A549 (cell line): ENCODE results near the gene CDC42SE2. TPM values are rescaled to one million over a fixed set of nuclear protein-coding genes. Genes with fewer than 3 reads are reported as not detected.

Experiments used
- ATAC-seq, 2 experiments: fragments of 200-7000 bp in 1 of 2; fragments of >200 bp in 1 of 2; cut with Nextera tagmentation in 1 of 2; cut with Tn5 transposase in 1 of 2; 3 replicates each; pipeline versions ENCODE4 v1.8.0 to v1.9.1; 2018 to 2020; ENCODE audit warnings: mild to moderate bottlenecking in 1 of 2, moderate library complexity in 1 of 2
- CTCF ChIA-PET: fragments of 300-600 bp; sonication (Branson Sonifier 250); formaldehyde crosslinking; extraction: SDS; loops from one replicate; lab custom pipeline; 2021; ENCODE audit warnings: antibody characterized with exemption, inconsistent platforms; lab: Yijun Ruan, JAX
- POLR2A ChIA-PET: fragments of 350-600 bp; formaldehyde crosslinking; extraction: SDS; loops from one replicate; lab custom pipeline; 2021; ENCODE audit warnings: antibody characterized with exemption, inconsistent platforms; lab: Yijun Ruan, JAX
- DNase-seq, 2 experiments: peaks; one replicate each; pipeline versions ENCODE4 v3.0.0 to v3.0.0-alpha.2; 2011 to 2016; ENCODE audit warnings: low read depth in 1 of 2, low spot score in 1 of 2
- FAIRE-seq: peaks from 2 replicates; lab custom pipeline; 2011; peaks lifted over from hg19 to GRCh38; lab: Jason Lieb, UNC
- H3K27ac ChIP-seq, 2 experiments: fragments of >200 bp; sonication (Bioruptor Twin); formaldehyde crosslinking; 3 replicates each; pipeline ENCODE4 v1.5.1; 2016 to 2017
- H3K4me1 ChIP-seq: fragments of >200 bp; sonication (Bioruptor Twin); formaldehyde crosslinking; 3 replicates; pipeline ENCODE4 v1.6.1; 2016
- H3K4me2 ChIP-seq: fragments of >200 bp; sonication (Bioruptor Twin); formaldehyde crosslinking; 3 replicates; pipeline ENCODE4 v1.6.1; 2016
- H3K4me3 ChIP-seq: fragments of >200 bp; sonication (Bioruptor Twin); formaldehyde crosslinking; 3 replicates; pipeline ENCODE4 v1.5.1; 2016
- H3K9me3 ChIP-seq: fragments of >200 bp; sonication (Bioruptor Twin); formaldehyde crosslinking; 3 replicates; pipeline ENCODE4 v1.6.1; 2016
- BHLHE40 ChIP-seq: IDR thresholded peaks from 2 replicates; pipeline ENCODE4 v1.6.1; 2012; ENCODE audit warnings: low read depth, low read length, inconsistent platforms
- CBX2 ChIP-seq: fragments of 200-600 bp; sonication (generic); IDR thresholded peaks from 2 replicates; pipeline ENCODE4 v1.6.1; 2016; ENCODE audit warnings: low read depth, mild to moderate bottlenecking, borderline replicate concordance
- CEBPB ChIP-seq, 2 experiments: fragments of >200 bp in 1 of 2; sonication (Bioruptor Twin) in 1 of 2; formaldehyde crosslinking in 1 of 2; IDR thresholded peaks; 2 replicates each; pipeline ENCODE4 v1.6.1; 2012 to 2016
- FOSB ChIP-seq: fragments of 250-450 bp; sonication (Bioruptor Pico); IDR thresholded peaks from 2 replicates; pipeline ENCODE4 v1.5.0; 2020; ENCODE audit warnings: mild to moderate bottlenecking, moderate library complexity
- FOSL2 ChIP-seq, 2 experiments: fragments of 450-650 bp in 1 of 2; fragments of >200 bp in 1 of 2; sonication (Bioruptor Twin) in 1 of 2; formaldehyde crosslinking; IDR thresholded peaks; 2 replicates each; pipeline versions ENCODE4 v1.5.0 to v1.6.1; 2016 to 2020; ENCODE audit warnings: mild to moderate bottlenecking in 1 of 2, moderate library complexity in 1 of 2
- FOXS1 ChIP-seq: fragments of 250-450 bp; sonication (Bioruptor Pico); IDR thresholded peaks from 2 replicates; pipeline ENCODE4 v1.5.0; 2020; ENCODE audit warnings: mild to moderate bottlenecking, moderate library complexity
- GATA3 ChIP-seq: IDR thresholded peaks from 2 replicates; pipeline ENCODE4 v1.6.1; 2012; ENCODE audit warnings: borderline replicate concordance
- HOXB13 ChIP-seq: fragments of 250-450 bp; sonication (Bioruptor Pico); IDR thresholded peaks from 2 replicates; pipeline ENCODE4 v1.5.0; 2020; ENCODE audit warnings: low read depth, mild to moderate bottlenecking, moderate library complexity
- HOXB5 ChIP-seq: fragments of 250-450 bp; sonication (Bioruptor Pico); IDR thresholded peaks from 2 replicates; pipeline ENCODE4 v1.5.0; 2020; ENCODE audit warnings: mild to moderate bottlenecking, moderate library complexity
- JUN ChIP-seq, 2 experiments: fragments of >200 bp; sonication (Bioruptor Twin); formaldehyde crosslinking; IDR thresholded peaks; 2 replicates in 1 of 2; 3 replicates in 1 of 2; pipeline ENCODE4 v1.6.1; 2016 to 2017
- KDM1A ChIP-seq: fragments of 200-600 bp; sonication (generic); IDR thresholded peaks from 2 replicates; pipeline ENCODE4 v1.6.1; 2016; ENCODE audit warnings: low read depth, mild to moderate bottlenecking
- MYC ChIP-seq: IDR thresholded peaks from 2 replicates; pipeline ENCODE4 v1.6.1; 2012; ENCODE audit warnings: mild to moderate bottlenecking, inconsistent platforms, low read length, improper control_type of control experiment, borderline replicate concordance
- POLR2AphosphoS2 ChIP-seq: conservative IDR thresholded peaks from 2 replicates; pipeline ENCODE4 v1.6.1; 2012; ENCODE audit warnings: low read length, improper control_type of control experiment, inconsistent platforms
- RAD21 ChIP-seq, 2 experiments: fragments of >200 bp in 1 of 2; sonication (Bioruptor Twin) in 1 of 2; formaldehyde crosslinking in 1 of 2; IDR thresholded peaks in 1 of 2; conservative IDR thresholded peaks in 1 of 2; 2 replicates in 1 of 2; 3 replicates in 1 of 2; pipeline ENCODE4 v1.6.1; 2012 to 2018; ENCODE audit warnings: inconsistent platforms in 1 of 2
- RARB ChIP-seq: fragments of 250-450 bp; sonication (Bioruptor Pico); IDR thresholded peaks from 2 replicates; pipeline ENCODE4 v1.8.0; 2021; ENCODE audit warnings: mild to moderate bottlenecking, moderate library complexity
- SMC3 ChIP-seq: fragments of >200 bp; sonication (Bioruptor Twin); formaldehyde crosslinking; IDR thresholded peaks from 3 replicates; pipeline ENCODE4 v1.6.1; 2018; ENCODE audit warnings: inconsistent platforms
- ZSCAN20 ChIP-seq: fragments of 250-450 bp; sonication (Bioruptor Pico); IDR thresholded peaks from 2 replicates; pipeline ENCODE4 v1.8.0; 2022; ENCODE audit warnings: mild to moderate bottlenecking, moderate library complexity
- WGBS: methylation state at CpG from one replicate; pipeline ENCODE4 v1.1.6; 2017; ENCODE audit errors: missing lambda C conversion rate; 5-methylcytosine and 5-hydroxymethylcytosine counted together
- polyA plus RNA-seq, 4 experiments: library from polyadenylated mRNA; depleted of rRNA in 3 of 4; stranded (reverse); fragments of >200 nt; fragmentation: RNase III in 1 of 4; extraction: RNeasy Plus Mini Kit Qiagen cat#74134 plus additional on column Dnase treatment in 1 of 4; gene quantifications; 2 replicates in 3 of 4; 3 replicates in 1 of 4; pipeline ENCODE4 v1.2.3, GENCODE V29; 2011 to 2017
- TF ChIP-seq, protein P1 (sequence below): fragments of >200 bp; sonication (Bioruptor Twin); formaldehyde crosslinking; IDR thresholded peaks from 3 replicates; pipeline ENCODE4 v1.5.1; 2016
- TF ChIP-seq, protein P2 (sequence below): fragments of 250-450 bp; sonication (Bioruptor Pico); IDR thresholded peaks from 2 replicates; pipeline ENCODE4 v1.5.0; 2020; ENCODE audit warnings: low read depth, mild to moderate bottlenecking, moderate library complexity
- TF ChIP-seq, protein P3 (sequence below): fragments of 200-600 bp; sonication (generic); IDR thresholded peaks from 2 replicates; pipeline ENCODE4 v1.6.1; 2016; ENCODE audit warnings: antibody characterized with exemption, mild to moderate bottlenecking, moderate library complexity
- TF ChIP-seq, protein P4 (sequence below): IDR thresholded peaks from 2 replicates; pipeline ENCODE4 v1.6.1; 2012; ENCODE audit warnings: low read depth, borderline replicate concordance
- TF ChIP-seq, protein P5 (sequence below): IDR thresholded peaks from 2 replicates; pipeline ENCODE4 v1.6.1; 2012

CDC42SE2 gene
- polyA plus RNA-seq, 2 of the 4 experiments (the other 2 are of a cell fraction) = 25.8 to 66.4 TPM

DNA sequence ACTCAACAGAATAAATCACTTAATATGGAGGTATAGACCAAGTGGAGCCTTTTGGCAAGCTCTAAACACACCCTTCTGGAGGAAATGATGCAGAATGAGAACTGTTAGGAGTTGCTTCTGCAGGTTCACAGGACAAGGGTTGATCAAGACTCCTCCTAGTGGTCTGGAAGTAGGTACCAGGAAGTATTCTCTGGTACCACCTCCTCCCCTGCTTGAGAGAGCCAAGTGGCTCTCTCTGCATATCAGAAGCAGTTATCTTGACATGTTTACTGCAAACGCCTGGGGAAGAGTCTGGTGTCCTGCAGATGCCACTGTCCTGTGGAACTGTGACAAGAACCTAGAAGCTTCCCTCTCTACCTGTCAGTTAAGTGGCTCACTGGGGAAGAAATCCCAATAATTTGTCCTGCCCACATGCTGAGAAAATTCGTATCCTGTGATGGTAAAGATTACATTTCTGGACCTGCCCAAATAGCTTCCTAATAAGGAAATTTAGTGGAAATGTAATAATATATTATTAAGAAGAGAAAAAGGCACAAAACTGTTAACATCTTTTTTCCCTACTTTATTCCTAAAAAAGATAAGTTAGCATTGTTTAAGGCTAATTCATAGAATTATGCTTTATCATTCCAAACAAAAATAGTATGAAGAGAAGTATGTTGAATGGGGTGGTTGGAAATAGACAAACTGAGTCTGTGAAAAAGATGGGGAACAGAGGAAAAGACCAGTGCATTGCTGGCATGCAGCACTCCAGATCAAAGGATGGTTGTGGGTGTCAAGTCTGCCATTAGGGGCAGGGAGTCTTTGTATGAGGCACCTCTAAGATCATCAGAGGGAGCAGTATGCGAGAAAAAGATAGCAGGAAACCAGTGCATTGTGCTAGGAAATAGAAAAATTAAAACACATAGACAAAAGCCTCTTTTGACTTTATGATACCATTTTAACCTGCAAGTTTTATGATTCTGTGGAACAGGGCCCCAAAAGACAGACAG is 118.8 kb downstream of the CDC42SE2 start:
- Histone ChIP-seq H3K4me3 (no peak overlapping the region), H3K4me1 (peaks cover 44% of the 10 kb centered on the region), H3K9me3 (no peaks in the 10 kb centered on the region), H3K4me2 (no peak overlapping the region), H3K27ac (0 out of 6 replicates have a peak overlapping the region, but pooled peaks of 1 of the 2 experiments have one; percentile 16)
- CTCF ChIA-PET = interaction anchor here (0.5 to 4.5 kb wide), 22 partner anchors 9 to 511 kb away, joined by 3 to 19 read pairs (median 4); no protein-coding TSS in a partner anchor
- 55% methylated on average over 3 of the region's 3 CpGs for WGBS
- POLR2A ChIA-PET = interaction anchor here (1.0 kb wide), 2 partner anchors 119 to 217 kb away, joined by 3 read pairs; partner anchors contain the start of gene CDC42SE2
- FAIRE-seq (no peak), DNase-seq (peak; percentile 70 to 85), ATAC-seq (peak; percentile 89 to 90)
- TF ChIP-seq JUN (IDR thresholded peaks at IDR 0.05) (no peak), FOSB (no peak), HOXB5 (CRISPR knock-in tag) (no peak), GATA3 (no peak), RAD21 (conservative IDR thresholded peaks at IDR 0.05 in 1 of 2, IDR thresholded peaks at IDR 0.05 in 1 of 2) (peak; percentile 69 to 87), SMC3 (peak; percentile 68)
- TF ChIP-seq, protein P1, sequence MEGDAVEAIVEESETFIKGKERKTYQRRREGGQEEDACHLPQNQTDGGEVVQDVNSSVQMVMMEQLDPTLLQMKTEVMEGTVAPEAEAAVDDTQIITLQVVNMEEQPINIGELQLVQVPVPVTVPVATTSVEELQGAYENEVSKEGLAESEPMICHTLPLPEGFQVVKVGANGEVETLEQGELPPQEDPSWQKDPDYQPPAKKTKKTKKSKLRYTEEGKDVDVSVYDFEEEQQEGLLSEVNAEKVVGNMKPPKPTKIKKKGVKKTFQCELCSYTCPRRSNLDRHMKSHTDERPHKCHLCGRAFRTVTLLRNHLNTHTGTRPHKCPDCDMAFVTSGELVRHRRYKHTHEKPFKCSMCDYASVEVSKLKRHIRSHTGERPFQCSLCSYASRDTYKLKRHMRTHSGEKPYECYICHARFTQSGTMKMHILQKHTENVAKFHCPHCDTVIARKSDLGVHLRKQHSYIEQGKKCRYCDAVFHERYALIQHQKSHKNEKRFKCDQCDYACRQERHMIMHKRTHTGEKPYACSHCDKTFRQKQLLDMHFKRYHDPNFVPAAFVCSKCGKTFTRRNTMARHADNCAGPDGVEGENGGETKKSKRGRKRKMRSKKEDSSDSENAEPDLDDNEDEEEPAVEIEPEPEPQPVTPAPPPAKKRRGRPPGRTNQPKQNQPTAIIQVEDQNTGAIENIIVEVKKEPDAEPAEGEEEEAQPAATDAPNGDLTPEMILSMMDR = peak; percentile 60
- TF ChIP-seq, protein P2, sequence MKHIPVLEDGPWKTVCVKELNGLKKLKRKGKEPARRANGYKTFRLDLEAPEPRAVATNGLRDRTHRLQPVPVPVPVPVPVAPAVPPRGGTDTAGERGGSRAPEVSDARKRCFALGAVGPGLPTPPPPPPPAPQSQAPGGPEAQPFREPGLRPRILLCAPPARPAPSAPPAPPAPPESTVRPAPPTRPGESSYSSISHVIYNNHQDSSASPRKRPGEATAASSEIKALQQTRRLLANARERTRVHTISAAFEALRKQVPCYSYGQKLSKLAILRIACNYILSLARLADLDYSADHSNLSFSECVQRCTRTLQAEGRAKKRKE (CRISPR knock-in tag) = no peak

DNA sequence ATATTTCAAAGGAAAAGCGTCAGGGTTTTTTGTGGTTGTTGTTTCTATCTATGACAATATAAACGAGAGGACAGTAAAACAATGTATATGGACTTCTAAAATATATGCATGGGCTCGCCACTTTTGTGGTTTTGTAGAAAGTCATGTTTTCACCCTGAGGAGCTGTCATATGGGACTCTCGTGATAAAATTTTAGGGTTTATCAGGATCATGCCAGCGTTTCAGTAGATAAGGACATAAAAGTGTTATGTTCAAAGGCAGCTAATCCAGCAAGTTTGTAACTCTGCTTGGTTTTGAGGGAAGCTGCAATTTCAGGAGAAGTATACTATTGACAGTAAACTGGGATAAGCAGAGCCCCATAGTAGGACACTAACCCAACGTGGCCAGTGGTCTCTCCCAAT is 120.3 kb downstream of the CDC42SE2 start:
- TF ChIP-seq CEBPB (IDR thresholded peaks at IDR 0.05) = no peak
- TF ChIP-seq RARB = no peak
- no peak for TF ChIP-seq BHLHE40
- TF ChIP-seq HOXB13 (CRISPR knock-in tag) = no peak
- no peak for TF ChIP-seq FOSL2 (IDR thresholded peaks at IDR 0.05)
- no peak for TF ChIP-seq FOSL2 (CRISPR knock-in tag; IDR thresholded peaks at IDR 0.05)
- FAIRE-seq (no peak), ATAC-seq (no peak), DNase-seq (no peak)
- ChIA-PET CTCF (interaction anchor here (0.7 to 4.5 kb wide), 2 partner anchors 12 to 119 kb away, joined by 3 to 19 read pairs; no protein-coding TSS in a partner anchor), POLR2A (no interaction called here)
- no peak overlapping the region for H3K27ac ChIP-seq
- 92% methylated on average over 6 of the region's 6 CpGs for WGBS
- no peak overlapping the region for H3K4me3 ChIP-seq
- H3K4me2 ChIP-seq = no peak overlapping the region
- peaks cover 29% of the 10 kb centered on the region for H3K4me1 ChIP-seq
- H3K9me3 ChIP-seq = no peaks in the 10 kb centered on the region

DNA sequence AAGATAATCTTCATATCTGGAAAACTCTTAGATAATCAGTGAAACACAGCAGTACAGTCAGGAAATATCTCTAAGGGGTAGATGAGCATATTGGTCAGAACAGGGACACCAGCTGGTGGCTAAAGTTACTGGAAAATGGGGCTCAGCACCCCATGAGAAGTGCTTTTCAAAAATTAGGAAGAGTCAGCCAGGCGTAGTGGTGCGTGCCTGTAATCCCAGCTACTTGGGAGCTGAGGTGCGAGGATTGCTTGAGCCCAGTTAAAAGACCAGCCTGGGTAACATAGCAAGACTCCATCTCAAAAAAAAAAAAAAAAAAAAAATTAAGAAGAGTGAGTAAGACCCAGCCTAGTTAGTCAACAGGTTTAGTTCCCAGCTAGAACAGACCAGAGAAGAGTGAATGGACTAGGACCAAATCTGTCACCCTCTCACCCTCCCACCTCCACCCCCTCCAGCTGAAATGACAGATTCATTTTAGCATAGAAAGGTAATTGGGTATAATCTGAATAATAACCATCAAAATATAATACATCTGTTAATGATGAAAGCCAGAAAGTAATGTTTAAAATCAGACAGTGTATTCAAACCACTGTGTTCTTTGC is 120.9 kb downstream of the CDC42SE2 start:
- FAIRE-seq (no peak), DNase-seq (no peak), ATAC-seq (no peak)
- ChIA-PET CTCF (interaction anchor here (0.7 to 4.5 kb wide), 3 partner anchors 119 to 259 kb away, joined by 3 to 19 read pairs (median 3); partner anchors contain the start of gene HINT1), POLR2A (no interaction called here)
- Histone ChIP-seq H3K4me3 (no peak overlapping the region), H3K4me2 (no peak overlapping the region), H3K4me1 (peaks cover 24% of the 10 kb centered on the region), H3K27ac (no peak overlapping the region), H3K9me3 (no peaks in the 10 kb centered on the region)
- 100% methylated on average over 3 of the region's 3 CpGs for WGBS
- TF ChIP-seq, protein P3, sequence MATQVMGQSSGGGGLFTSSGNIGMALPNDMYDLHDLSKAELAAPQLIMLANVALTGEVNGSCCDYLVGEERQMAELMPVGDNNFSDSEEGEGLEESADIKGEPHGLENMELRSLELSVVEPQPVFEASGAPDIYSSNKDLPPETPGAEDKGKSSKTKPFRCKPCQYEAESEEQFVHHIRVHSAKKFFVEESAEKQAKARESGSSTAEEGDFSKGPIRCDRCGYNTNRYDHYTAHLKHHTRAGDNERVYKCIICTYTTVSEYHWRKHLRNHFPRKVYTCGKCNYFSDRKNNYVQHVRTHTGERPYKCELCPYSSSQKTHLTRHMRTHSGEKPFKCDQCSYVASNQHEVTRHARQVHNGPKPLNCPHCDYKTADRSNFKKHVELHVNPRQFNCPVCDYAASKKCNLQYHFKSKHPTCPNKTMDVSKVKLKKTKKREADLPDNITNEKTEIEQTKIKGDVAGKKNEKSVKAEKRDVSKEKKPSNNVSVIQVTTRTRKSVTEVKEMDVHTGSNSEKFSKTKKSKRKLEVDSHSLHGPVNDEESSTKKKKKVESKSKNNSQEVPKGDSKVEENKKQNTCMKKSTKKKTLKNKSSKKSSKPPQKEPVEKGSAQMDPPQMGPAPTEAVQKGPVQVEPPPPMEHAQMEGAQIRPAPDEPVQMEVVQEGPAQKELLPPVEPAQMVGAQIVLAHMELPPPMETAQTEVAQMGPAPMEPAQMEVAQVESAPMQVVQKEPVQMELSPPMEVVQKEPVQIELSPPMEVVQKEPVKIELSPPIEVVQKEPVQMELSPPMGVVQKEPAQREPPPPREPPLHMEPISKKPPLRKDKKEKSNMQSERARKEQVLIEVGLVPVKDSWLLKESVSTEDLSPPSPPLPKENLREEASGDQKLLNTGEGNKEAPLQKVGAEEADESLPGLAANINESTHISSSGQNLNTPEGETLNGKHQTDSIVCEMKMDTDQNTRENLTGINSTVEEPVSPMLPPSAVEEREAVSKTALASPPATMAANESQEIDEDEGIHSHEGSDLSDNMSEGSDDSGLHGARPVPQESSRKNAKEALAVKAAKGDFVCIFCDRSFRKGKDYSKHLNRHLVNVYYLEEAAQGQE = no peak
- no peak for TF ChIP-seq FOXS1 (CRISPR knock-in tag)
- TF ChIP-seq MYC = no peak
- no peak for TF ChIP-seq KDM1A
- TF ChIP-seq CBX2 = no peak
- TF ChIP-seq RAD21 (conservative IDR thresholded peaks at IDR 0.05 in 1 of 2, IDR thresholded peaks at IDR 0.05 in 1 of 2) = no peak
- no peak for TF ChIP-seq HOXB5 (CRISPR knock-in tag)
- no peak for TF ChIP-seq ZSCAN20 (CRISPR knock-in tag)
- TF ChIP-seq, protein P4, sequence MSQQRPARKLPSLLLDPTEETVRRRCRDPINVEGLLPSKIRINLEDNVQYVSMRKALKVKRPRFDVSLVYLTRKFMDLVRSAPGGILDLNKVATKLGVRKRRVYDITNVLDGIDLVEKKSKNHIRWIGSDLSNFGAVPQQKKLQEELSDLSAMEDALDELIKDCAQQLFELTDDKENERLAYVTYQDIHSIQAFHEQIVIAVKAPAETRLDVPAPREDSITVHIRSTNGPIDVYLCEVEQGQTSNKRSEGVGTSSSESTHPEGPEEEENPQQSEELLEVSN = no peak
- TF ChIP-seq POLR2AphosphoS2 = no peak
- TF ChIP-seq, protein P5, sequence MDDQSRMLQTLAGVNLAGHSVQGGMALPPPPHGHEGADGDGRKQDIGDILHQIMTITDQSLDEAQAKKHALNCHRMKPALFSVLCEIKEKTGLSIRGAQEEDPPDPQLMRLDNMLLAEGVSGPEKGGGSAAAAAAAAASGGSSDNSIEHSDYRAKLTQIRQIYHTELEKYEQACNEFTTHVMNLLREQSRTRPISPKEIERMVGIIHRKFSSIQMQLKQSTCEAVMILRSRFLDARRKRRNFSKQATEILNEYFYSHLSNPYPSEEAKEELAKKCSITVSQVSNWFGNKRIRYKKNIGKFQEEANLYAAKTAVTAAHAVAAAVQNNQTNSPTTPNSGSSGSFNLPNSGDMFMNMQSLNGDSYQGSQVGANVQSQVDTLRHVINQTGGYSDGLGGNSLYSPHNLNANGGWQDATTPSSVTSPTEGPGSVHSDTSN = no peak
- TF ChIP-seq FOSL2 (IDR thresholded peaks at IDR 0.05) = no peak
- TF ChIP-seq FOSL2 (CRISPR knock-in tag; IDR thresholded peaks at IDR 0.05) = no peak
